Measurements from ENCODE around the gene ZNF804B. TPM values are rescaled to one million over a fixed set of nuclear protein-coding genes. Genes with fewer than 3 reads are reported as not detected.
"Not testable (repeated sequence)": the region's sequence is repeated elsewhere in the genome, so short reads cannot be mapped to it uniquely, and the experiment has no call there.

ZNF804B gene
- total and polyA plus RNA-seq, 12 donors, result 0.04 to 0.09 (median 0.08) TPM; not detected in 7

- Histone ChIP-seq H3K4me1 (replicated peaks in 1 of 2) (no peaks in the 10 kb centered on the region), H3K9me3 (replicated peaks in 1 of 3) (no peaks in the 10 kb centered on the region), H3K36me3 (replicated peaks in 1 of 2) (no peaks in the 10 kb centered on the region), H3K4me3 (no peak overlapping the region), H3K27ac (no peak overlapping the region), H3K27me3 (no peaks in the 10 kb centered on the region)
- WGBS, 4 donors, result 79 to 92% (median 83%) methylated on average over 2 of the region's 2 CpGs
- TF ChIP-seq POLR2A (IDR thresholded peaks at IDR 0.05), result no peak
- no peak for TF ChIP-seq CTCF (IDR thresholded peaks at IDR 0.05)
- DNase-seq, result no peak
- intact Hi-C loops (cut with DNase I), result no loop called here
Measured at GRCh38 chr7:89182116-89182515, 422.6 kb downstream of the ZNF804B start.

GRCh38 chr7:89183712-89184111, 424.2 kb downstream of the ZNF804B start:
- Histone ChIP-seq H3K27me3 (no peaks in the 10 kb centered on the region), H3K4me3 (no peak overlapping the region), H3K9me3 (replicated peaks in 1 of 3) (no peaks in the 10 kb centered on the region), H3K36me3 (replicated peaks in 1 of 2) (no peaks in the 10 kb centered on the region), H3K27ac (no peak overlapping the region), H3K4me1 (replicated peaks in 1 of 2) (no peaks in the 10 kb centered on the region)
- no peak for DNase-seq
- TF ChIP-seq CTCF (IDR thresholded peaks at IDR 0.05) (no peak), POLR2A (IDR thresholded peaks at IDR 0.05) (no peak)
- WGBS, 4 donors, result 50 to 69% (median 60%) methylated on average over 5 of the region's 5 CpGs
- intact Hi-C loops (cut with DNase I), result no loop called here

GRCh38 chr7:89200758-89201157, 441.3 kb downstream of the ZNF804B start:
- no peaks in the 10 kb centered on the region for H3K36me3 ChIP-seq (replicated peaks in 1 of 2)
- H3K4me3 ChIP-seq, result no peak overlapping the region
- intact Hi-C loops (cut with DNase I), result no loop called here
- 67 to 75% (median 73%) methylated on average over 2 of the region's 2 CpGs for WGBS, 4 donors
- H3K4me1 ChIP-seq (replicated peaks in 1 of 2), result no peaks in the 10 kb centered on the region
- DNase-seq, result no peak
- no peak overlapping the region for H3K27ac ChIP-seq
- TF ChIP-seq CTCF (IDR thresholded peaks at IDR 0.05) (no peak), POLR2A (IDR thresholded peaks at IDR 0.05) (no peak)
- H3K27me3 ChIP-seq, result no peaks in the 10 kb centered on the region
- no peaks in the 10 kb centered on the region for H3K9me3 ChIP-seq (replicated peaks in 1 of 3)

- Histone ChIP-seq H3K36me3 (replicated peaks in 1 of 2) (no peaks in the 10 kb centered on the region), H3K4me3 (no peak overlapping the region), H3K27me3 (no peaks in the 10 kb centered on the region), H3K4me1 (replicated peaks in 1 of 2) (no peaks in the 10 kb centered on the region), H3K9me3 (replicated peaks in 1 of 3) (no peaks in the 10 kb centered on the region), H3K27ac (no peak overlapping the region)
- TF ChIP-seq POLR2A (IDR thresholded peaks at IDR 0.05) (no peak), CTCF (IDR thresholded peaks at IDR 0.05) (no peak)
- 36 to 45% (median 40%) methylated on average over 2 of the region's 2 CpGs for WGBS, 4 donors
- intact Hi-C loops (cut with DNase I), result no loop called here
- no peak for DNase-seq
Measured at GRCh38 chr7:89223900-89224395, 464.4 kb downstream of the ZNF804B start.

- H3K27me3 ChIP-seq; H3K4me1 ChIP-seq (replicated peaks in 1 of 2); DNase-seq; H3K4me3 ChIP-seq; intact Hi-C loops (cut with DNase I); H3K27ac ChIP-seq; H3K36me3 ChIP-seq (replicated peaks in 1 of 2); H3K9me3 ChIP-seq (replicated peaks in 1 of 3): not testable (repeated sequence)
- 87 to 96% (median 92%) methylated on average over 9 to 31 of the region's 31 CpGs for WGBS, 4 donors
Measured at GRCh38 chr7:89228688-89229171, 469.2 kb downstream of the ZNF804B start.

Data from adrenal gland (tissue), 12 donors.